HG03432 (cell line): Measurements from ENCODE around the gene RTL9.
"Not testable (repeated sequence)": the region's sequence is repeated elsewhere in the genome, so short reads cannot be mapped to it uniquely, and the experiment has no call there.

Experiments
- ATAC-seq: cut with Tn5 transposase; IDR thresholded peaks from one replicate; pipeline ENCODE4 v1.9.1; 2021; ENCODE audit warnings: mild to moderate bottlenecking, moderate library complexity; ENCODE audit not compliant: unreplicated experiment

The RTL9 gene

DNA sequence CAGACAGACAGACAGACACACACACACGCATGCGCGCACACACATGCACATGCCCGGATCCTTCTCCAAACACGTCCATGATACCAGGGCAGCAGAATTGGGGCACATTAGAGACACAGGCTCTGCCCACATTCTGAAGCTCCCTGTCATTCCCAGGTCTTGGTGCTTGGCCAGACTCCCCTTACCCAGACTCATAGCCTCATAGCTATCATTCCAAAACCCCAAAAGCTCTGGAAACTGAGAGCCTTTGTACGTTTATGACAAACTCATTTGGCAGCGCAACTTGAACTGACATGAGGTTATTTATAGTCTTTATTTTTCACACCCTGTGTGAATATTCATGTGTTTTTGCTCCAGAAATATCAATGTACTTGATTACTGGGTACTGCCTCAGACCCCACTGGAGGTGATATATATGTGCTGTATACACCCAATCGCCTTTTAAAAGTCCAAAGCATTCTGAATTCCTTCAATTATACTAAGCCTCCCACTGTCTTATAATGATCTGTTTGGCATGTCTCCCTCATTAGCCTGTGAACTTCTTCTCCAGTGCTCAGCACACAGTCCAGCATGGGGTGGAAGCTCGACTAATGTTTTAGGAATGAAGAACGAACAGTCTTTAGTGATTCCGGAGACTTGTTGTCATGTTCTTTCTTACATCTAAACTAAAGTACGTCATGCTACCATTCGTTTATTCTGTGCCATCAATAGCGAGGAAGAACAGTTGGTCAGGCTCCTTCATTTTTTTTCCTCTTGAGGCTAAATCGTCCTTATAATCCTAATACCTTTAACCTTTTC lies 45.0 kb downstream of the RTL9 start:
- no peak for ATAC-seq

DNA sequence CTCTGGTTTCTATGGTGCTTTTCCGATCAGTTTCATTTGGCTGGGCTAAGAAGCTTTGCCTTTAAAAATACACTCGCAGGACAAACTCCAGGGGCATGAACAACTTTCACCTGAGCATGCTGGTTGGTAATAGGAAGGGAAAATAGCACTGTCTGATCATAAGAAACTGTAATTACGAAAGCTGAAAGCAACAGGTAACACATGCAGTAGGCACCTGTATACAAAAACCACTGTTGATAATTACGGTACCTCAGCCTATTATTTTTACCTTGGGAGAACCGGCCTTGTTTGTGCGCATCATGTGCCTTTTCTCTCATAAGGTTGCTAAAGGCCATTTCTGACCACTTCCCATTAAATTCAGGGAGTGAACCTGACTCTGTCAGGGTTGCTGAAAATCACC lies 45.7 kb downstream of the RTL9 start:
- ATAC-seq = no peak

DNA sequence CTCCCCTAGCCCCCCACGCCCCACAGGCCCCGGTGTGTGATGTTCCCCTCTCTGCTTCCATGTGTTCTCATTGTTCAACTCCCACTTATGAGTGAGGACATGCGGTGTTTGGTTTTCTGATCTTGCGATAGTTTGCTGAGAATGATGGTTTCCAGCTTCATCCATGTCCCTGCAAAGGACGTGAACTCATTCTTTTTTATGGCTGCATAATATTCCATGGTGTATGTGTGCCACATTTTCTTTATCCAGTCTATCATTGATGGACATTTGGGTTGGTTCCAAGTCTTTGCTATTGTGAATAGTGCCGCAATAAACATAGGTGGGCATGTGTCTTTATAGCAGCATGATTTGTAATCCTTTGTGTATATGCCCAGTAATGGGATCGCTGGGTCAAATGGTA lies 47.6 kb downstream of the RTL9 start:
- not testable (repeated sequence) for ATAC-seq

DNA sequence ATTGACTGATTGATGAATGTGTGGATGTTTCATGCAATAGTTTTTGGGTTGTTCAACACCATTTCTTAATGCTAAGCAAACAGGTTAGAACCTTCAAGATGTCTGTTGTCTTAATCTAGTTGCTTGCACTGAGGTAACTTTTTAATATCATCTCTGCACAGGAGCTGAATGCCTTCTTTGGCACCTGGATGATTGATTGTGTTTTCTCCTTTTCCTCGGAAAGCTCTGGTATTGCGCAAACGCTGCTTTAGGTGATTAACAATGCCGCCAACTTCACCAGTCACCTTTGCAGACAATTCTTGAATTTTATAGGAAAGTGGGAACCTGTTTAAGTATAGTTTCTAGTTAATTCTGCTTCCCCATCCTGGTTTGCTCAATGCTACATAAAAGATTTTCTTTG lies 48.2 kb downstream of the RTL9 start:
- no peak for ATAC-seq

GRCh38 chrX:110407910-110408545 lies 49.4 kb downstream of the RTL9 start:
- ATAC-seq = peak; percentile 67
